RPMI7951 (cell line): Measurements from ENCODE around the gene C1orf198. TPM values are rescaled to one million over a fixed set of nuclear protein-coding genes. Genes with fewer than 3 reads are reported as not detected.

ENCODE experiments used
- DNase-seq: peaks from one replicate; pipeline ENCODE4 v3.0.0-alpha.2; 2012; ENCODE audit warnings: low read depth
- total RNA-seq: library from RNA; depleted of rRNA; stranded (reverse); fragments of >200 nt; shearing (Covaris generic); gene quantifications from 2 replicates; pipeline ENCODE4 v1.2.3, GENCODE V29; 2014

The C1orf198 gene
- total RNA-seq, 1 experiment from 2014 or later, result 39.2 TPM

GRCh38 chr1:230809256-230809990 lies 58.9 kb downstream of the C1orf198 start:
- no peak for DNase-seq

DNA sequence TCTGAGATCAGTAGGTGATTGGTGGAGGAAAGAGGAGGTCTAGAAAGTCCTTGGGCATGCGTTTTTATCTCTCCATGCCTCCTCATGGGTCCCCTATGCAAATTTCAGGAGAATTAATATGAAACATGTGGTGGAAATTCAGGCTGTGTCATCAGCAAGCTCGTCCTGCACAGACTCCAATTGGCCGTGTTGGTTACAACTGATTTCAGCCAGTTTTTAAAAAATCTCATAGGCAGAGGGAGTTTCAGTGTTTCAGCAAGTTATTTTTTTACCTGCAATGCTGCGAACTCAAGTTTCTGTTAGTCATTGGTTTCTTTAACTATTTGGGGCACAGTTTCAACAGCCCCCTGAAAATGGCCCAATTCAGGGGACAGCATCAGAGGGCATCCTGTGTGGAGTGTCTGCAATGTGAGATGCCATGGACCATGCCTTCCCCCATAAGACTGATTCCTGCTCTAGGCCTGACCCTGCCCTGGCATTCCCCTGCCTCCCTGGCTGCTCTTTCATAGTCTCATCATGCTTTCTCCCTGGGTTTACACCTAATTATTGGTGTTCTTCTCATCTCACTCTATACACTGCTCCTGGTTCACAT lies 59.9 kb downstream of the C1orf198 start:
- peak; percentile 42 for DNase-seq

- DNase-seq, result no peak
Observed at GRCh38 chr1:230807561-230808280, 60.6 kb downstream of the C1orf198 start.

GRCh38 chr1:230807029-230807428 lies 61.3 kb downstream of the C1orf198 start:
- DNase-seq, result no peak

GRCh38 chr1:230806552-230806951 lies 61.8 kb downstream of the C1orf198 start:
- DNase-seq, result no peak

- DNase-seq, result no peak
Observed at GRCh38 chr1:230804396-230804795, 63.9 kb downstream of the C1orf198 start.

DNA sequence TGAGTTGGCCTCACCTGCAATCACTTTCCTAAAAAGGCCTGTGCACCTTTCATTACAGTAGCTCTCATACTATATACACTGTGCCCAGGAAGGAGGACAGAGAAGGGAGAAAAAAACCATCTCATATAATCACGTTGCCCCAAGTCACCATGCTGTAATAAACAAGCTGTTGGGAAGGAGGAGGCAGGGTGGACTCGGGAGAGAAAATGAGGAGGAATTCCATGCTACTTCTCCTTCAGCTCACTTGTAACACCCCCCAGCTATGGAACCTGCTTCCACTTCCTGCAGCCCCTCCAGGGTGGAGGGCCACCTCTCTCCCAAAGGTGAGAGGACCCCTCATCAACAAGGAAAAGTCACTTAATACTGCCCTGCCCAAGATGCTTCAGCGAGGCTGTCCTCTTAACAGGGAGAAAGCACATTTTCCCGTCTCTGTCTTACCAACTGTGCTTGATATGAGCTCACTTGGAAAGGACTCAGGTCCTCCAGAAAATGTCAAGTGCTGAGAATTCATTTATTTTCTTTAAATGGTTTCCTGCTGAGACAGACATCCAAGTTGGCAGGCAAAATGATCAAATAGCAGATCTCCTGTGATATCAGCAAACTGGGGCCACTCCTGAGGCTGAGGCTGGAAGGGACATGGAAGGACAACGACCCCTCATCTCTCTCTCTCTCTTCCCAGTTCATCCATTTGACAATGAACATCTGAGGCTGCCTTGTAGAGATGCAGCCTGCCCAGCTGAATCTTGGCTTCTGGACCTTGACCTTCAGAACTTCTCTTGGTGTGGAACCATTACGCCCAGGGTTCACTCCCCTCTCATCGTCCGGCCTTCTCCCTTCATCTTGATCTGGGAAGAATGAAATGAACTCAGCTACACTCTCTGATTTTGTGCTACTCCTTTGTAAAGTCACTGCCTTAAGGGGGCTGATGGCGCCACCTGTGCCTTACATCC lies 67.2 kb downstream of the C1orf198 start:
- no peak for DNase-seq

GRCh38 chr1:230798491-230798890 lies 69.8 kb downstream of the C1orf198 start:
- DNase-seq, result no peak

DNA sequence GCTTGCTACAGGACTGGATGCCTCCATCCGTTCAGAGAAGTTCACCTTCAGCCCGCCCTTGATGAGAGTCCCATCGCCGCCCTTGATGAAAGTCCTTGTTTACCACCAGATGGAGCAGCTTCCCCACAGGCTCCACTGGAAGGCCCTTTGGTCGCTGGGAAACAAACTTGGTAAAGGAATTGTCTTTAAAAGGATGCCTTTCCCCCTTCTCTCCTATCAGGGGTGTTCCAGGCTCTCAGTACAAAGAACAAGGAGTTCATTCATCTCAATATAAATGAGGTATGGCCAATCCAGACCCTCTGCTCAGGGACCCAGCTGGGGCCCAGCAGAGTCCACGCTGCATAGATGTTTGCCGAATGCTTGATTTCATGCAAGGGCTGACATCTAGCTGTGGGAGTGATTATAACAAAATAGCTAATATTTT lies 70.4 kb downstream of the C1orf198 start:
- DNase-seq, result peak; percentile 70

DNA sequence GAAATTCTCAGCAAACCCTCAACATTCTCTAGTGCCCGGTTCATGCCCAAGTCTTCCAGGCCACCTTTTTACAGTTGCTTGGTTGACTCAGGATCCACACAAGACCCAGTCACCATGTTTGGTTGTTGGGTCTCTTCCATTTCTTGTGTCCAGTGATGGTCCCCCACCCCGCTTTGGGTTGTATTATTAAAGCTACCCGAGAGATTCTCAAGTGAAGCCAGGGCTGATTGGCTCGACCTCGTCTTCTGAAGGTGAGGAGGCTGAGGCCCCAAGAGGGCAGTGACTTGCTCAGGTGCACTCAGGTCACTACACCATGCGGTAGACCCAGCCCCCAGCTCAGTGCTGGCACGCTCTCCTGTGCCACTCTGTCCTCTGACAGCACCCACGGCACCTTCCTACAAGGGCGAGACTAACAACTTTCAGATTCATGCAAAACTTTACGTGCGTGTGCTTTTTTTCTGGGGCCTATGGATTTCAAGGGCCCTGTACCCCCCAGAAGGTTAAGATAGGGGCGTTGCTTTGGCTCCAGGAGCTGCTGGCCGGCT lies 70.9 kb downstream of the C1orf198 start:
- DNase-seq, result no peak

DNA sequence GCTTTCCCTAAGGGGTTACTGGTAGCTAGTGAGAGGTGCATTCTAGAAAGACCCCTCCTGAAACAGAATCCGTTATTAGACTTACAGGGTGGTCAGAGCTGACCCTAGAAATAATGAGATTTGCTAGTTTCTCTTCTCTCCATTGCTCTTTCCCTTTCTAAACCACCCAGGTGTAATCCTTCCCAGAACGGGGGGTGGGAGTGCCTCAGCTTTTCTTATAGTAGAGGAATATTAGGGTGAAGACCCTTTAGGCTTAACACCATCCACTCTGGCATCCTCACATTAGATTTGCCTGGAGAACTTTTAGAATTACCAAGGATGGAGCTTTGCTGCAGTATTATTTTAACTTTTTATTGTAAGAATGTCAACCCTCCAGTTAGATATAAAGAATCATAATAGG lies 71.7 kb downstream of the C1orf198 start:
- DNase-seq, result no peak

- DNase-seq, result no peak
Observed at GRCh38 chr1:230794871-230795605, 73.3 kb downstream of the C1orf198 start.

GRCh38 chr1:230794431-230794830 lies 73.9 kb downstream of the C1orf198 start:
- DNase-seq, result peak; percentile 46

GRCh38 chr1:230793463-230793745 lies 74.9 kb downstream of the C1orf198 start:
- no peak for DNase-seq

- no peak for DNase-seq
Observed at GRCh38 chr1:230792691-230793462, 75.4 kb downstream of the C1orf198 start.

DNA sequence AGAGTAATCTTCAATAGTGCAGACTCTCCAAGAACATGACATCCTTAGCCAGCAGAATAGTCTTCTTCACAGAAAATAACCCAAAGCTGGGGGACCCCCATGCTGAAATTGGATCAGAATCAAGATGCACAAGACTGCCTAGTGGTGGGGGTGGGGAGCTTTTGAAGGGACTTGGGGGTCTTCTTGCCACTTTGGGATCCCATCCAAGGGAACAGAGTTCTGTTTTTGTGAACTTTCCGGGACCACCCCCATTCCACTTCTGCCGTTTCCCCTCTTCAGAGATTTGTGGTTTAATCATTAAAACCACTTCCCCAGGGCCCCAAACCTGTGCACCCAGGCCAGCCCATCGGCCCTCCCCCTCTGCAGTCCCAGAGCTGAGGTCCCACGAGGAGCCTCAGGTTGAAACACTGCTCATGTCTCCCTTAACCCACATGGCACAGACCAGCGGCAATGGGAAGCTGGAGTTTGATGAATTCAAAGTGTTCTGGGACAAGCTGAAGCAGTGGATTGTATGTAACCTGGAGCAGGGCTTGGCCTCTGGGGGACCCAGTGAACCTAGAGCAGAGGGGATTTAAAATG lies 76.2 kb downstream of the C1orf198 start:
- DNase-seq, result no peak

DNA sequence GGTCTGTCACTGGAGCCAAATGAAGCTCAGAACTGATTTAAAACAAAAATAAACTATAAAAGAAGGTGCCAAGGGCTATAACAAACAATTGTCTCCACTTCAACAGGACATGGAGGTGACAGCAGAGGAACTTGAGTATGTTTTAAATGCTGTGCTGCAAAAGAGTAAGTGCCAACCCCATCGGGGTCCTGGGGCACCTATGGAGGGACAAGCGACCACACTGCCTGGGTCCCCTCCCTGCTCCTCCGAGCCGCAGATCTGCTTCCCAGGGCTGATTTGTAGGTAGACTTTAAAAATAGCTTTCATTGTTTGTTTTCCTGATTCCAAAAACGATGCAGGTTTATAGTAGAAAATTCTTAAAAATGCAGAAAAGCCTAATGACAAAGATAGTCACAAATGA lies 78.3 kb downstream of the C1orf198 start:
- no peak for DNase-seq

GRCh38 chr1:230788561-230789275 lies 79.6 kb downstream of the C1orf198 start:
- no peak for DNase-seq

DNA sequence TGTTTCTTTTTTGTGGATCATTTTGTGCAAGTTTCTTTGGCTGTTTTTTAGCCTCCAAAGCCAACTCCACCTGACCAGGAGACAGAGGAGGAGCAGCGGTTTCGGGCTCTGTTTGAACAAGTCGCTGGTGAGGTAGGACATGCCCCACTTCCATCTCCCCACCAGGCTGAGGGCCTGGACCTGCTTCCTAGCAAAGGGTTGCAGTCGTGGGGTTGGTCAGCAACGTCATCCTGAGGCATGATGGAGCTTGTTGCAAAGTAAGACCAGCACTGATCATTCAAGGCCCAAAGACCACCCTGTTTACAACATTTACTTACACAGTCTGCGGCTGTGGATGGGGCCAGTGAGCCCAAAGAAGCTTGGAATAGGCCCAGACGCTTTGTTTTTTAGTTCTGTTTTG lies 80.8 kb downstream of the C1orf198 start:
- no peak for DNase-seq
